BJ (cell line): ENCODE results near the gene APOBEC3B. TPM values are rescaled to one million over a fixed set of nuclear protein-coding genes. Genes with fewer than 3 reads are reported as not detected.

Experiments
- CTCF ChIA-PET: fragments of 350-600 bp; formaldehyde crosslinking; extraction: SDS; loops from one replicate; lab custom pipeline; 2021; ENCODE audit warnings: antibody characterized with exemption, inconsistent platforms; lab: Yijun Ruan, JAX
- POLR2A ChIA-PET: fragments of 300-600 bp; sonication (Branson Sonifier 250); formaldehyde crosslinking; extraction: SDS; loops from one replicate; lab custom pipeline; 2021; ENCODE audit warnings: antibody characterized with exemption; lab: Charles Lee
- DNase-seq: peaks from one replicate; pipeline ENCODE4 v3.0.0-alpha.2; 2011; ENCODE audit warnings: low read depth
- H3K27me3 ChIP-seq: 2 replicates; pipeline ENCODE4 v1.6.0; 2011; ENCODE audit warnings: low read length; ENCODE audit not compliant: control insufficient read depth, insufficient read depth
- H3K36me3 ChIP-seq: 2 replicates; pipeline ENCODE4 v1.5.1; 2011; ENCODE audit warnings: low read length; ENCODE audit not compliant: control insufficient read depth, insufficient read depth
- H3K4me3 ChIP-seq: 2 replicates; pipeline ENCODE4 v1.5.1; 2011; ENCODE audit warnings: low read depth, mild to moderate bottlenecking, control low read depth, low read length
- polyA minus RNA-seq: library from RNA; depleted of rRNA, polyadenylated mRNA; stranded (reverse); fragments of >200 nt; gene quantifications from 2 replicates; pipeline ENCODE4 v1.2.3, GENCODE V29; 2011; rRNA and poly(A)+ RNA removed
- polyA plus RNA-seq: library from polyadenylated mRNA; depleted of rRNA; stranded (reverse); fragments of >200 nt; gene quantifications from 2 replicates; pipeline ENCODE4 v1.2.3, GENCODE V29; 2011; rRNA removed
- TF ChIP-seq, protein P1 (sequence below): IDR thresholded peaks from 2 replicates; pipeline ENCODE4 v1.5.1; 2011; ENCODE audit warnings: low read depth, mild to moderate bottlenecking, control low read depth, inconsistent platforms, low read length, moderate library complexity; ENCODE audit not compliant: insufficient read depth

Gene APOBEC3B
- polyA plus RNA-seq (14.2 and 16.0 TPM in 2 replicates), polyA minus RNA-seq (6.7 and 10.0 TPM in 2 replicates)

DNA sequence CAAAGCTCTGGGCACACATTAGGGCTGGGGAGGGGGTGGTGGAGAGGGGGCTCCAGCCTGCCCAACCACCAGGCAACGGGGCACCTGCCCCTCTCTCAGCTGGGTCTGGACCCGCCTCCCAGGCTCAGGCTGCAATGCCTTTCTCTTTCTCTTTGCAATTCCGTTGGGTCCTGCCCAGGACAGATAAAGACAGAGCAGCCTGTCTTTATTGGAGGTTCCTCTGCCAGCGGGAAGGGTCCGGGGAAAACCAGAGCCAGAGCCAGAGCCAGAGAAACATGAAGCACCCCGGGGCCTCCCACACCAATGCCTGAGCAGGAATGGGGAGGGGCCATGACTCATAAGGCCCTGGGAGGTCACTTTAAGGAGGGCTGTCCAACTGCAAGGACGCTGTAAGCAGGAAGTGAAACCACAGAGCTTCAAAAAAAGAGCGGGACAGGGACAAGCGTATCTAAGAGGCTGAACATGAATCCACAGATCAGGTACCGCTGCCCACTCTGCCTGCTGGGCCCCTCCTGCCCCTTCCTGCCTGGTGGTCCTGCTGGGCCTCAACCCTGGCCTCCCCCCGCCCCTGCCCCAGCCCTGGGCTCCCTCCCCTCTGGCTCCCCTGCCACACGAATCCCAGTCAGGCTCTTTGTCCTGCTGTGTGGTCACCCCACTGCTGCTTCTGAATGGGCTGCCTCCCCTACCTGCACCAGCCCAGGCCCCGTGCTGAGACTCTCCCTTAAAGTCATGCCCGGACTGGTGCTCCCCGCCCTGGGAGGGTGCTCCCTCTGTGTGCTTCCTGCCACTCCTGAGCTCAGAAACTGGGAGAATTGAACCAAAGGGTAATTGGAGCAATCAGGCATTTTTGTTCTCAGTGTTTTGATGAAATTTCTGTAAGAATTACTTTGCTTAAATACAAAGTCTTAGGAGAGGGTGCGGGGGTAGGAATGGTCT lies at the start of gene APOBEC3B:
Gene APOBEC3B (plus strand): TSS at position 356 of the 936 bp plus-strand sequence. CDS start 107 bp downstream, at position 463.
- H3K4me3 ChIP-seq = peak within 1 kb of the TSS; percentile 31
- TF ChIP-seq, protein P1, sequence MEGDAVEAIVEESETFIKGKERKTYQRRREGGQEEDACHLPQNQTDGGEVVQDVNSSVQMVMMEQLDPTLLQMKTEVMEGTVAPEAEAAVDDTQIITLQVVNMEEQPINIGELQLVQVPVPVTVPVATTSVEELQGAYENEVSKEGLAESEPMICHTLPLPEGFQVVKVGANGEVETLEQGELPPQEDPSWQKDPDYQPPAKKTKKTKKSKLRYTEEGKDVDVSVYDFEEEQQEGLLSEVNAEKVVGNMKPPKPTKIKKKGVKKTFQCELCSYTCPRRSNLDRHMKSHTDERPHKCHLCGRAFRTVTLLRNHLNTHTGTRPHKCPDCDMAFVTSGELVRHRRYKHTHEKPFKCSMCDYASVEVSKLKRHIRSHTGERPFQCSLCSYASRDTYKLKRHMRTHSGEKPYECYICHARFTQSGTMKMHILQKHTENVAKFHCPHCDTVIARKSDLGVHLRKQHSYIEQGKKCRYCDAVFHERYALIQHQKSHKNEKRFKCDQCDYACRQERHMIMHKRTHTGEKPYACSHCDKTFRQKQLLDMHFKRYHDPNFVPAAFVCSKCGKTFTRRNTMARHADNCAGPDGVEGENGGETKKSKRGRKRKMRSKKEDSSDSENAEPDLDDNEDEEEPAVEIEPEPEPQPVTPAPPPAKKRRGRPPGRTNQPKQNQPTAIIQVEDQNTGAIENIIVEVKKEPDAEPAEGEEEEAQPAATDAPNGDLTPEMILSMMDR = no peak
- no peaks in the 10 kb centered on the region for H3K36me3 ChIP-seq
- ChIA-PET CTCF (no interaction called here), POLR2A (interaction anchor here (0.6 kb wide), 1 partner anchor 69 kb away, joined by 3 read pairs; no protein-coding TSS in a partner anchor)
- H3K27me3 ChIP-seq = no peaks in the 10 kb centered on the region
- DNase-seq = peak; percentile 48

DNA sequence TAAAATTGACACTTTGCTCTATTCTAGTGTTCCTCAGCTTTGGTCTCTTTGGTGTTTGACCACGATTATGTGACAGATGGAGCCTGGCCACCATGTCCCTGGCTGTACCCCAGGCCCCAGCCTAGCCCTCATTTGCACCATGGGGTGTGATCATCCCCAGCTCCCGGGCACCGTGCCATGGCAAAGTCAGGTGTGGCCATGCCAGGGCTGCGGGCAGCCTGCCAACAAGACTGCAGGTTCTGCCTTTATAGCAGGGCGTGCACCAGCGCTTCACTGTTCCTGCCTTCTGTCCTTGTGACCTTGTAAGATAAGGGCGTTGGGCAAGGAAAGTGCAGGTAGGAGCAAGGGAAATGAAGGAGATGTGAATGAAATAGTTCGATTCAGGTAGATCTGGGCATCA lies 47.1 kb upstream of the APOBEC3B start:
- H3K4me3 ChIP-seq = no peak overlapping the region
- peaks cover 8% of the 10 kb centered on the region for H3K27me3 ChIP-seq
- H3K36me3 ChIP-seq = no peaks in the 10 kb centered on the region
- TF ChIP-seq, protein P1 = no peak
- ChIA-PET CTCF (interaction anchor here (1.7 kb wide), 1 partner anchor 166 kb away, joined by 4 read pairs; no protein-coding TSS in a partner anchor), POLR2A (no interaction called here)
- DNase-seq = no peak

DNA sequence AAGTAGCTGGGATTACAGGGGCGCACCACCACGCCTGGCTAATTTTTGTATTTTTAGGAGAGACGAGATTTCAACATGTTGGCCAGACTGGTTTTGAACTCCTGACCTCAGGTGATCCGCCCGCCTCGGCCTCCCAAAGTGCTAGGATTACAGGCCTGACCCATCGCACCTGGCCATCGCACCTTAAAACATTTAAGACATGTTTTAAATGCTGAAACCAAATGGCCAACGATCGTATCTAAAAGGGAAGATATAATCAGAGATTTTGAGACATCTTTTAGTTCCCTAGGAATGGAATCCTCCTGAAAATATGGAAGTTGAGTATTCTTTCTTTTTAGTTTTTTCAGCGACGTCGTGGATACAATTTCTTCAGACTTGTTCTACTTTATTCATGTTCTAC lies 46.5 kb upstream of the APOBEC3B start:
- Histone ChIP-seq H3K36me3 (no peaks in the 10 kb centered on the region), H3K4me3 (no peak overlapping the region), H3K27me3 (peaks cover 7% of the 10 kb centered on the region)
- no peak for DNase-seq
- TF ChIP-seq, protein P1 = no peak
- ChIA-PET POLR2A (no interaction called here), CTCF (interaction anchor here (1.7 kb wide), 1 partner anchor 166 kb away, joined by 4 read pairs; no protein-coding TSS in a partner anchor)

DNA sequence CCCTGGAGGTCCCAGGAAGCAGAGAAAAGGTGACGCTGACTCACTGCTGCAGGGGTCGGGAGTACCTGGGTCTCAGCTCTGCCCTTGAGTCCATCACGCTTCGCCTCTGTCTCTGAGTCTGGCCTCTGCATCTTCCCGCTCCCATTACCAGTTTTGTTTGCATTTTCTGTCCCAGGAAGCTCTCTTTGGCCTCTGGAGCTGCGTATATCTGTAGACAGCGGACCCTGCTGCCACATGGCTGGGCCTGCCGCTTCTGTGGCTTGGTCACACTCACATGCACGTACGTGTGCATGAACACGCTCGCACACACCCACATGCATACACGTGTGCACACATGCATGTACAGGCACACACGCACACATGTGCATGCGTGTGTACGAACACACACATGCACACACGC lies 45.6 kb upstream of the APOBEC3B start:
- ChIA-PET POLR2A (no interaction called here), CTCF (interaction anchor here (1.2 kb wide), 1 partner anchor 9 kb away, joined by 4 read pairs; no protein-coding TSS in a partner anchor)
- DNase-seq = no peak
- H3K27me3 ChIP-seq = peaks cover 8% of the 10 kb centered on the region
- no peaks in the 10 kb centered on the region for H3K36me3 ChIP-seq
- H3K4me3 ChIP-seq = no peak overlapping the region
- TF ChIP-seq, protein P1 = no peak

DNA sequence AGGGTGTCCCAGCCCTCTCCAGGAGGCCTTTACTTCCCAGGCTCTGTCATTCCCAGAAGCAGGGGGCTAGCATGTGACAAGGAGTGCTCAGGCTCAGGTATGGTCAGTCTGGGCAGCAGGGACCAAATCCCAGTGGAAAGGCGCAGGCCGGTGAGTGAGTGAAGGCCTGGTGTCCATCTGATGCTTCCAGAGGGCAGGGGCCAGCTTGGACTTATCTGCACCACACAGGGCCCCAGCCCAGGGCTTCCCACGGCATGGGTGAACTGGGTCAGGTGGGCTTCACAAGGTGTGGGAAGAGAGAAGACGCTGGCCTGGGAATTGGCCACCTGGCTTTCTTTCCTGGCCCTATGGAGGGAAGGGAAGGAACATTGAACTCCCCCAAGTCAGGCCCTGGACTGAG lies 45.1 kb upstream of the APOBEC3B start:
- ChIA-PET POLR2A (no interaction called here), CTCF (interaction anchor here (1.2 kb wide), 1 partner anchor 9 kb away, joined by 4 read pairs; no protein-coding TSS in a partner anchor)
- no peaks in the 10 kb centered on the region for H3K36me3 ChIP-seq
- H3K4me3 ChIP-seq = no peak overlapping the region
- H3K27me3 ChIP-seq = peaks cover 10% of the 10 kb centered on the region
- no peak for DNase-seq
- TF ChIP-seq, protein P1 = no peak
